Measurements from ENCODE around the gene MOGAT1.
A peak's percentile ranks its signal among the peaks of the same experiment; 100 is the strongest.

Gene MOGAT1

DNA sequence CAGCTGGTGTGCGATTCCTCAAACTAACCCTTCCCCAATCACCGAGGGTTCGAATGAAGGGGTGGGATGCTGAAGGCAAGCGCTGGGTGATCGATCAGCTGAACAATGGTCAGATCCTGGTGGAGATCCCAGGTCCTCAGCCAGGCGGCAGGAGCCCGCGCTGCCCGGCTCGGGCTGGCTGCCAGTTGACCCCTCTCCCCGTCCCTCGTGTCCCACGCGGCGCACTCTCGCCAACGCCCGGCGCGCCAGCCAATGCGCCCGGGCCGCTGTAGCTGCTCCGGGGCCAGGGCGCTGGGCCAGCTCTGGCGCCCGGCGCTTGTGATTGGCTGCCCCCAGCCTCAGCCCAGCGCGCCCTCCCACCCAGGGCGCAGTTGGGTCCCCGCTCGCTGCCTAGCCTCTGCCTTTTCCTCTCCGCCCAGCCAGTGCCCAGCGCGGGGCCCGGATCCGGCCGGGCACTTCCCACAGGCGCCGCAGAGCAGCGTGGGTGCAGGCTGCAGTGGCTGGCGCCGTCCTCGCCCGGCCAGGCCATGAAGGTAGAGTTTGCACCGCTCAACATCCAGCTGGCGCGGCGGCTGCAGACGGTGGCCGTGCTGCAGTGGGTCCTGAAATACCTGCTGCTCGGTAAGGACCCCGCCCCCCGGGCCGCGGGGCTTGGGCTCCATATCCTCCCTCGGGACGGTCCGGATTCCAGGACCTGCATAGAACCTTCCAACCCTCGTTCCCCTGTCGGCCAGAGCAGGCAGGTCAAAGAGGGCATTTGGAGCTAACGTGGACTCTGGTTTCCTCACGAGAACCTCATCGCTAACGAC is at the start of gene MOGAT1:
MOGAT1 (plus strand) TSS at position 400 of the 809 bp plus-strand sequence; CDS start at position 528, 128 bp downstream.
- DNase-seq (ENCODE audit: low read depth in 2 of 3, low spot score in 1 of 3): no peak

GRCh38 chr2:222621893-222622292 is 49.6 kb upstream of the MOGAT1 start:
- no peak for DNase-seq (ENCODE audit: low read depth in 2 of 3, low spot score in 1 of 3)

DNA sequence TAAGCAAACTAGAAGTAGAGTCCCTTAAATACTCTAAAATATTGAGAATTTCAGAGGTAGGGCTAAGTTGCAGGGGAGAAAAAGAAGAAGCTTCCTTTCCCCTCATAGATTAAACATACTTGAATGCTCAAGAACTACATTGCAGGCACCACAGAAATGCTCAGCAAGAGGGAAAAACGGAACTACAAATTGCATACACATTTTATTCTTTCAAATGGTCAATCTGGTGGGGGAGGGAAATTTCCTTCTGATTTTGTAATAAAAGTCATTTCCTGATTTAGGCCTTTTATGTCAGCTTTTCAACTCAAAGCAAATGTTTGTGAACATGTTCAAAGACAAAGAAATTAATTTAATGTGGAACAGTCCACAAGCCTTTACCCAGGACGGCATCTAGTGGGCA is 48.5 kb upstream of the MOGAT1 start:
- DNase-seq (ENCODE audit: low read depth in 2 of 3, low spot score in 1 of 3): no peak

DNA sequence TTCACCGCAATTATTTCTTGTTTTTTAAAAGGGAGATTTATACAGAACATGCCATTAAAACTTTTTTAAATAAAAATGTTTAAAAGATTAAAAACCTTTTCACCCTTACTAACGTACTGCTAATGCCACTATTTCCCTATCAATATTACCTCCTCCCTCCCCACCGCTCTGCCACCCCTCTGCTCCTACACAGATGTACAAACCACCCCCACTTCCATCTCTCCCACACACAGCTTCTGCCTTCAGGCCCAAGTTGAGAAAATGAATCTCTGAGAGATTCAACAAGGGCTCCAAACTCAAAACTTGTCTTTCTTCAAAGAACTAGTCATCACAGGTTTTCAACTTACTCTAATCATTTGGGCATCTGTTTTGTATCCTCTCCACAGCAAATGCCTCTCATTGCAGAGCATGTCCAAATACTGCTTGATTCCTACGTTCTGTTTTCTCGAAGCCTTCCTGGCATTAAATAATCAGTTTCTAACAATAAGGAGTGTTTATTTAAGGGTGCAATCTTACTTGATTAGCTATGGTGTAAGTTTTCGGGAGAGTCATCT is 47.6 kb upstream of the MOGAT1 start:
- DNase-seq (ENCODE audit: low read depth in 2 of 3, low spot score in 1 of 3): no peak

GRCh38 chr2:222627764-222628163 is 43.7 kb upstream of the MOGAT1 start:
- no peak for DNase-seq (ENCODE audit: low read depth in 2 of 3, low spot score in 1 of 3)

GRCh38 chr2:222635295-222635694 is 36.2 kb upstream of the MOGAT1 start:
- DNase-seq (ENCODE audit: low read depth in 2 of 3, low spot score in 1 of 3): no peak

DNA sequence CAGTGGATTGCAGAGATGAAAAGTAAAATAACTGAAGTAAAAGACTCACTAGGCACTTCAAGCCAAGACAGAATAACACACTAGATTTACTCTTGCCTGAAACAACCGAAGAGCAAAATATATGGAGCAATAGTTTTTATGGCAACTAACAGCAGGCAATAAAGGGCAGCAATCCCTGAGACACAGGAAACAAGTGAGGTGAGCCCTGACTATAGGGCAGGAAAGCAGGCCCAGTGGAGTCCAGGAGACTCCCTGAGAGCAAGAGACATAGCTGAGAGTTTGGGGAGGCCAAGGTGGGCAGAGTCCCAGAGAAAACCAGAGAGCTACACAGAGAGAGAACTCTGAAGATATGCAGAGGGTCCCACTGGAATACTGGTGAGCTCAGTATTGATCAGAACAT is 34.4 kb upstream of the MOGAT1 start:
- no peak for DNase-seq (ENCODE audit: low read depth in 2 of 3, low spot score in 1 of 3)

GRCh38 chr2:222641336-222641735 is 30.1 kb upstream of the MOGAT1 start:
- DNase-seq (ENCODE audit: low read depth in 2 of 3, low spot score in 1 of 3): no peak

- DNase-seq (ENCODE audit: low read depth in 2 of 3, low spot score in 1 of 3): no peak
Observed at GRCh38 chr2:222643134-222643533, 28.3 kb upstream of the MOGAT1 start.

DNA sequence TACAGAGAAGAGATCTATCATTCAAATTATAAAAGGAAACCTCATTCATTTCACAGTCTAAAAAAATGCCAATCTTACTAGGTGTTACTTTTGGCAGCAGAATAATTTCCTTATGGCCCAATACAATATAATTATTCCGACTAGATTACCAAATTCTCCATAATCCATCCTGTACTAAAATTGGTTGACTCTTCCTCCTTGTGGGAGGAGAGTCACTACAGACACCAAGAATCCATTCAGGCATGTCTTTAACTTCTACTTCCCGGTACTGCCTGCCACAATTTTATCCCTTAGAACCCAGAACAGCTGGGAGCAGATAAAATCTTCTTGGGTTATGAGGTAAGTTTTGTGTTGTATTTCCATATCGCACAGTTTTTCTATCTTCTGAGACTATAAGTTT is 25.4 kb upstream of the MOGAT1 start:
- DNase-seq (ENCODE audit: low read depth in 2 of 3, low spot score in 1 of 3): no peak

DNA sequence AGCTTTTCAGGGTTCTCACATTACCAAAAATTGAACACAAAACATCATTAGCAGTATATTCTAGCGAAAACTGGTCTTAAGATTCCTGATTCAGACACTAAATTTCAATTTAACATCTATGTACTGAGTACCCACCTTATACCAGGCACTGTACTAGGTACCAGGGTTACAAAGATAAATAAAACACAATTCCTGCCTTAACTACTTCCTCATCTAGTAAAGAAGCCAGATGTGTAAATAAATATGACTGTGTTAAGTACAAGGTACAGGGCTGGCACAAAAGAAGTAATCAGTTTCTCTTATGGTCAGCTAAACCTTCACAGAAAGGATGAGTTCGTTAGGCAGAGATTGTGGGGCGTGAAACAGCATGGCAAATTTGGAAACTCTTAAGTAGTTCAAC is 21.7 kb upstream of the MOGAT1 start:
- no peak for DNase-seq (ENCODE audit: low read depth in 2 of 3, low spot score in 1 of 3)

DNA sequence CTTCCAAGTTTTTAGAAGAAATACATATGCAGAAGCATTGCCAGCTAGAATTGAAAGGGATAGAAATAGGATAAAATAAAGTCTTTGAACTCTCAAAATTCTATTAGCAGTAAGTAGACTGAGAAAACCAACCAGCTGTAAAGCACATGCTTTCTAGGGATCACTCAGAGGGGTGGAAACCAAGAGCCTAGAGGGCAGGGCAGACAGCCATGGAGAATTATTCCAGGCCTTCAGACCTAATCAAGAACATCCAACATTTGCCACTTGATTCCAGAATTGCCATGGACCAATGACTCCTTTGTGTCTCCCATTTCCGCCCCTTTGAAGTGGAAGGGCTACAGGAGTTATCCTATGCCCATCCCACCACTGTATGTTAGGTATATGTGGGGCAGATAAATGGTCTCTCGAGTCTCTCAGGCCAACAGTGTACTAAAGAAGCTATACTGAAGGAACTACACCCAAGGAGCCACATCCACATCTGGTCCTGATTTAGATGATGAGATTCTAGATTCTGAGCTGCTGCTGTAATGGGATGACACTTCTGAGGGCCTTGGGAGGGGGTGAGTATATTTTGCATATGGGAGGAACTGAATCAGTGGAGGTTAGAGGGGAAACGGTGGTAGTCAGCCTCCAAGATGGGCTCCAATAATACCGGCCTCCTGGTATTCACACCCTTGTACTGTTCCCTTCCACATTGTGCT is 19.6 kb upstream of the MOGAT1 start:
- no peak for DNase-seq (ENCODE audit: low read depth in 2 of 3, low spot score in 1 of 3)

- DNase-seq (ENCODE audit: low read depth in 2 of 3, low spot score in 1 of 3): no peak
Observed at GRCh38 chr2:222652491-222653255, 18.8 kb upstream of the MOGAT1 start.

GRCh38 chr2:222653280-222653679 is 18.2 kb upstream of the MOGAT1 start:
- DNase-seq (ENCODE audit: low read depth in 2 of 3, low spot score in 1 of 3): no peak

DNA sequence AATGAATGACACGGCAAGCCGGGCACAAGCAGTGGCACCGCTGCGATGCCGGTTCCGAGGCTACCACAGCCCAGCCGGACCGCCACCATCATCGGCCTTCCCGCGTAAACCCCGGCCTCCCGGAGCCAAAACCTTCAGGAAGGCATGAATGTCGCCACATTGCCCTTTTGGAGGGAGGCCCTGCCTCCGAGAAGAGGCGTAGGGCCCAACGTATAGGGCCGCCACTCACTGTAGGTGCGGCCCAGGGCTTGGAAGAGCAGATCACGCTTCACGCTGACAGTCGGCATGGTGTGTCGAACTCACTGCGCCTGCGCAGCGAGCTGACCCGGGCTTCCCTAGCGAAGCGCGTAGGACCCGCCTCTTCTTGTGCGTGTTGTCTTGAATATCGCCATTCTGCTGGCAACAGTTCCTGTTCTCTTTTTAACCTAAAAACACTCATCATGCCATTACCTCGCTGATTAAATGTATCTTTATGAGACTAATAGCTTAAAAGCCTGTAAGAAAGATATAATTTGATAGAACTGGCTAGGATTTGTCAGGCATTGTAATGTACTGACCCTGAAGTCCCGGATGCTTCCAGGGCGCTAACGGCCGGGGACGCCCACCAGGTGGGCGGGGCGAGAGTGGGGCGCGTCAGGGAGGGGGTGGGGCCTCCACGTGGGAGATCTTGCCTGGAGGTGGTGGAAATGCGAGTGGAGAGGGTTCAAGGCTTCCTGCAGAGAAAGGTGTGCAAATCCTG is 15.5 kb upstream of the MOGAT1 start, which contains the start of gene FARSB:
FARSB (minus strand) TSS at position 306 of the 739 bp plus-strand sequence; CDS start at position 287, 19 bp downstream.
- DNase-seq (ENCODE audit: low read depth in 2 of 3, low spot score in 1 of 3): peak; percentile 84 to 87 (median 86)

GRCh38 chr2:222656526-222657446 is 14.7 kb upstream of the MOGAT1 start:
- DNase-seq (ENCODE audit: low read depth in 2 of 3, low spot score in 1 of 3): no peak

GRCh38 chr2:222663479-222663878 is 8.0 kb upstream of the MOGAT1 start:
- DNase-seq (ENCODE audit: low read depth in 2 of 3, low spot score in 1 of 3): no peak

GRCh38 chr2:222668494-222669154 is 2.8 kb upstream of the MOGAT1 start:
- DNase-seq (ENCODE audit: low read depth in 2 of 3, low spot score in 1 of 3): no peak

GRCh38 chr2:222669353-222669752 is 2.1 kb upstream of the MOGAT1 start:
- no peak for DNase-seq (ENCODE audit: low read depth in 2 of 3, low spot score in 1 of 3)
